Stimulated activated CD8-positive, alpha-beta memory T cell treated with anti-CD3 and anti-CD28 coated beads, Interleukin-15, amount 100 ng/mL, for 24 hours (primary cell): ENCODE results near the gene PLEKHA4.
A peak's percentile ranks its signal among the peaks of the same experiment; 100 is the strongest.
"Not testable (repeated sequence)": the region's sequence is repeated elsewhere in the genome, so short reads cannot be mapped to it uniquely, and the experiment has no call there.

Experiments
- DNase-seq: peaks from one replicate; pipeline ENCODE4 v3.0.0-alpha.2; 2020; ENCODE audit warnings: low read depth

PLEKHA4 gene

GRCh38 chr19:48797103-48797502 lies 71.3 kb downstream of the PLEKHA4 start:
- DNase-seq = no peak

- no peak for DNase-seq
These were observed 71.9 kb downstream of the PLEKHA4 start for GRCh38 chr19:48796298-48797083.

- DNase-seq = no peak
These were observed 72.7 kb downstream of the PLEKHA4 start for GRCh38 chr19:48795685-48796070.

GRCh38 chr19:48795055-48795684 lies 73.2 kb downstream of the PLEKHA4 start:
- peak; percentile 74 for DNase-seq

- DNase-seq = no peak
These were observed 74.1 kb downstream of the PLEKHA4 start for GRCh38 chr19:48794291-48794690.

GRCh38 chr19:48793271-48793670 lies 75.1 kb downstream of the PLEKHA4 start:
- no peak for DNase-seq

- DNase-seq = not testable (repeated sequence)
These were observed 81.1 kb downstream of the PLEKHA4 start for GRCh38 chr19:48787331-48787730.
